Hepatocyte (in vitro differentiated cells): ENCODE data around the gene SPRED2.

Source experiments
- CTCF ChIP-seq: fragments of 200-600 bp; sonication (generic); IDR thresholded peaks from 2 replicates; pipeline ENCODE4 v1.5.1; 2016; ENCODE audit warnings: antibody characterized with exemption, mild to moderate bottlenecking; ENCODE audit not compliant: poor library complexity
- EZH2 ChIP-seq: fragments of 200-600 bp; sonication (generic); IDR thresholded peaks from 2 replicates; pipeline ENCODE4 v1.6.1; 2016; ENCODE audit warnings: antibody characterized with exemption, mild to moderate bottlenecking, borderline replicate concordance

GRCh38 chr2:65386344-65386743, 46.1 kb downstream of the SPRED2 start:
- TF ChIP-seq EZH2: no peak
- TF ChIP-seq CTCF: no peak
